NCI-H2227 treated with DMSO at 0.1 percent for 48 hours (cell line): ENCODE measurements around the gene OR13C8.
"Not testable (repeated sequence)": the region's sequence is repeated elsewhere in the genome, so short reads cannot be mapped to it uniquely, and the experiment has no call there.

Experiments used
- DNase-seq: peaks from one replicate; lab custom pipeline; 2025; lab: John Stamatoyannopoulos, UW

The OR13C8 gene, protein sequence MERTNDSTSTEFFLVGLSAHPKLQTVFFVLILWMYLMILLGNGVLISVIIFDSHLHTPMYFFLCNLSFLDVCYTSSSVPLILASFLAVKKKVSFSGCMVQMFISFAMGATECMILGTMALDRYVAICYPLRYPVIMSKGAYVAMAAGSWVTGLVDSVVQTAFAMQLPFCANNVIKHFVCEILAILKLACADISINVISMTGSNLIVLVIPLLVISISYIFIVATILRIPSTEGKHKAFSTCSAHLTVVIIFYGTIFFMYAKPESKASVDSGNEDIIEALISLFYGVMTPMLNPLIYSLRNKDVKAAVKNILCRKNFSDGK

DNA sequence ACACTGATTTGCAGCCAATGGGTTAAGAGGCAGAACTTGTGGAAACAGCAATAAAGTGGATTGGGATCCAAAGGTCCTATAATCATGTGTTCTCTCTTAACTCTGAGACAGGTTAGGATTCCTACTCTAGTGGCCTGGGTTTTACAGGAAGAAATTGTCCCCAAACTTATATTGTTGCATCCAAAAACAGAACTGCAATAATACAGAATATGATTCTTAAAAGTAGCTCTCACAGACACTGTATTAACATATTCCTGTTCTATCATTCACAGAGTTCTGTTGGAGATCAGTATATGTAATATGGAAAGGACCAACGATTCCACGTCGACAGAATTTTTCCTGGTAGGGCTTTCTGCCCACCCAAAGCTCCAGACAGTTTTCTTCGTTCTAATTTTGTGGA is at the start of gene OR13C8:
Gene OR13C8 (plus strand): TSS at position 301 of the 400 bp plus-strand sequence. CDS start 0 bp downstream, at position 301.
- no peak for DNase-seq

DNA sequence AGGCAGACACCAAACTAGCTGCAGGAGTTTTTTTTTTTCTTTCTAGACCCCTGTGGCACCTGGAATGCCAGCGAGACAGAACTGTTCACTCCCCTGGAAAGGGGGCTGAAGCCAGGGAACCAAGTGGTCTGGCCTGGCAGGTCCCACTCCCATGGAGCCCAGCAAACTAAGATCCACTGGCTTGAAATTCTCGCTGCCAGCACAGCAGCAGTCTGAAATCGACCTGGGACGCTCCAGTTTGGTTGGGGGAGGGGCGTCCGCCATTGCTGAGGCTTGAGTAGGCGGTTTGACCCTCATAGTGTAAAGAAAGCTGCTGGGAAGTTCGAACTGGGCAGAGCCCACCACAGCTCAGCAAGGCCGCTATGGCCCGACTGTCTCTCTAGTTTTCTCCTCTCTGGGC is 48.7 kb upstream of the OR13C8 start:
- DNase-seq, result not testable (repeated sequence)

DNA sequence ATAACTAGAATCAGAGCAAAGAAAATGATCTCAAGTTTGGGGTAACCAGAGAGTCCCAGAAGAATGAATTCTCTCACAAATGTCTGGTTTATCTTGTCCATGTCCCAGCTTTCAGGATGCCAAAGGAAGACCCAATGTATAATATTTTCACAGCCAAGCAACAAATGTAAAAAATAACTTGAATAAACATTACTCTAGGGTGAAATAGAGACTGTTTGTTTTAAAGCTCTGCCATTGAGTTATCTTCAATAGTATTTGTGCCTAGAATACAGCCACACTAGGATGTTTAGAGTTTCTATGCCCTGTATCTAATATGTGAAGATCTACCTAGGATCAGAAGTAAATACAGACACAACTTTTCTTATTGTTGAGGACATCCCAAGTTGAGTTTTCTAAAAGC is 41.9 kb upstream of the OR13C8 start, which contains the start of gene OR13C4:
Gene OR13C4 (minus strand): TSS at position 101 of the 400 bp plus-strand sequence. CDS start 0 bp downstream, at position 101.
- no peak for DNase-seq

DNA sequence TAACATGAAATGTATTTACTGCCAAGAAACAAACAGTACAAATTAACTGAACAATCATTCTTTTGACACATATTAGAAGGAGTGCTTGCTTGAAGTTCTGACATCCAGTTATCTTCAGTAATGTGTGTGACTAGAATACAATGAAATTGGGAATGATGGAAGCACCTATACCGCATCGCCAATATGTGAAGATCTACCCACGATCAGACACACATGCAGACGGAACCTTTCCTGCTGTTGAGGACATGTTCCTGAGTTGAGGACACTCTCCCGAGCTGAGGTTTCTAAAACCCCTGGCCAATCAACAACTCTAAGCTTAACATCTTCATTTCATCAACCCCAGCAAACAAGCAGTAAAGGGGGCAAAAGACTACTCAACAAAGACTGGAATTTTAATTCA is 32.2 kb upstream of the OR13C8 start, which contains the start of gene OR13C3:
Gene OR13C3 (minus strand): TSS at position 101 of the 400 bp plus-strand sequence. CDS start 133 bp downstream, outside the sequence.
- no peak for DNase-seq

DNA sequence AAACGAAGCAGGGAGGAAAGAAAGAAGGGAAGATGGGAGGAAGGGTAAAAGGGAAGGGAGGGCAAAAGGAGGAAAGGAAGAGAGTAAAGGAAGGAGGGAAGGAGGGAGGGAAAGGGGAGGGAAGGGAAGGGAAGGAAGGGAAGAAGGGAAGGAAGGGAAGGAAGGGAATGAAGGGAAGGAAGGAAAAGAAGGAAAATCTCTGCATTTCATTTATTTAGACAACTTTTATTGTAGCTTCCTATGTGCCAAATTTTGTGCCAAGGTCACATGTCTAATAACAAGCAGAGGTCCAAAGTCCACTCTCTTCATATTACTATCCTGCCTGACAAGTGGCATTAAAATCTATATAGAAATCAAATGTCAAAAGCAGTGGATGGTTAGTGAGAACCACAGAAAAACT is 29.7 kb upstream of the OR13C8 start:
- no peak for DNase-seq

DNA sequence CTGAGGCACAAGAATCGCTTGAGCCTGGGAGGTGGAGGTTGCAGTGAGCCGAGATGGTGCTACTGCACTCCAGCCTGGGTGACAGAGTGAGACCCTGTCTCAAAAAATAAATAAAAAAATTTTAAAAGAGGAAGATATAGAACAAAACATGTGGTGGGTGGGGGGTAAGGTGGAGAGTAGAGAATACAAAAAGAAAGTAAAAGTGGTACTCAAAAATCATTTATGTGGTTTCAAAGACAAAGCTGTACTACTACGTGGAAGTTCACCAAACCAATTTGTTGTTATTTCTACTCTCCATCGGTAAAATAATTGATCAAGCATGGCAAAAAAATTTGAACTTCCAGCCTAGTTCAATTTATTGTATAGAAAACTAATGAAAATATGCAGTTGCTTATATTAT is 24.3 kb upstream of the OR13C8 start:
- DNase-seq, result no peak

DNA sequence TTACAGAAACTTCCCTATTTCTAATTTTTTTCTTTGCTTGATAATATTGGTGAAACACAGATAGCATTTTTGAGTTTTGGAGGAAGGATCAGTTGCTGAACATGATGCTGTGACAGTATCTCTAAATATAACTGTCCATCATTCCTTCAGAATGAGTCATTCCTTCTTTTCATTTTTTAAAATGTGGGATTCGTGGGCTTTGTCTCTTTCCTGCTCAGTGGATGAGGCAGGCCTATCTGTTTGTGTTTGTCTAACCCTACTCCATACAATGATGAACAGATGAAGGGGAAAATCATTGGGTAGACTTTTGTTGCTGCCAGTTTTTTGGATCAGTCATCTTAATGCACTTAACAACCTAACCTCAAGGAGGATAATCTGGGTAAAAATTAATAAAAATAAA is 15.7 kb upstream of the OR13C8 start:
- DNase-seq, result no peak

DNA sequence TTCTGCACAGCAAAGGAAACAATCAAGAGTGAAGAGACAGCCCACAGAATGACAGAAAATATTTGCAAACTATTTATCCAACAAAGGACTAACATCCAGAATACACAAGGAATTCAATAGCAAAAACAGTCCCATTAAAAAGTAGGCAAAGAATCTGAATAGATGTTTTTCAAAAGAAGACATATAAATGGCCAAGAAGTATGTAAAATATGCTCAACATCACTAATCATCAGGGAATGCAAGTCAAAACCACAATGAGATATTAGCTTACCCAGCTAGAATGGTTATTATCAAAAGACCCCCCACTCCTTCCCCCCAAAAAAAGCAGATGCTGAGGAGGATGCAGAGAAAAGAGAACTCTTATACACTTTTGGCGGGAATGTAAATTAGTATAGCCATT is 13.4 kb upstream of the OR13C8 start:
- DNase-seq, result no peak

DNA sequence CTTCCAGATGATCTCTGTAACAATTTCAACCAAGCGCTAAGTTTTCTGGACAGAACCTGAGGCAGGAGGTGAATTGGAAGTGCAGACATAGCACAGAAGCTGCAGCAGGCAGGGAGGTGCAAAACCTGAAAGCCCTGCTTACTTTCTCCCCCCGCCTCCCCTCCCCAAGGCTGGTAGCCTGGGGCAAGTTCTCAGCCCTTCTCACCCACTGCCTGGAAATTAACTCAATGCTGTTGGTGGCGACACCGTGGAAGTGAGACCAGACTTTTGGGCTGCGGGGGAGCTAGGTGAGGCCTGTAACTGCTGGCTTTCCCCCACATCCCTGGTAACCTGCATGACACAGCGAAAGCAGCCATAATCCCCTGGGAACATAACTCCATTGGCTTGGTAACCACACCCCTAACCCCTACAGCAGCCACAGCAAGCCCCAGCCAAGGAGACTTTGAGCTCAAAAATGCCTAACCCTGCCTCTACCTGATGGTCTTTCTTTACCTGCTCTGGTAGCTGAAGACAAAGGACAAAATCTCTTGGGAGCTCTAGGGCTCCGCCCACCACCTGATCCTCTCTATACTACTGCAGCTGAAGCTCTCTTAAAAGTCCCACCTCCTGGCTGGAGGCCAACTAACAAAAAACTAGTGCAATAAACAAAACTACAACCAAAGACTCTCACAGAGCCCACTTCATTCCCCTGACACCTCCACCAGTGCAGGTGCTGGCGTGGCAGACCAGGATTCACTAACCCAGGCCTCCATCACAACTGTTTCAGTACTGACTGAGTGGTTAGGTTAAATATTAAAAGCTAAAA is 11.9 kb upstream of the OR13C8 start:
- DNase-seq, result no peak

DNA sequence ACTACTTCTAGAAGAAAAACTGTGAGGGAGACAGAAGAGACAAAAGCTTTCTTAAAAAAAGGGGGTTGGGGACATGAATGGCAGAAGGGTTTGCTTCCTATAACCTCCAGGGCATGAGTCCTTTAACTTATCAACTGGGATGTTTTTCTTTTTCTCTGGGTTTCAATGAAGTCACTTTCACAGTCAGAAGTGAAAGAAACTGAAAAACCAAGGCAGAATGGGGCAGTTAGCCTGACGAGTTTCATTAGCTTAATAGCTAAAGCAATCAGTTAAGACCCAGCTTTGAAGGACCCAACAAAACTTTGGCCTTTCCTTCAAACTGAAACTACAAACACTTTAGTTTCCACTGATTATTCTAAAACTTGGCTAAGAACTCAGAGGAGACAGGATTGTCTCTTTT is 4.6 kb upstream of the OR13C8 start:
- DNase-seq, result no peak

DNA sequence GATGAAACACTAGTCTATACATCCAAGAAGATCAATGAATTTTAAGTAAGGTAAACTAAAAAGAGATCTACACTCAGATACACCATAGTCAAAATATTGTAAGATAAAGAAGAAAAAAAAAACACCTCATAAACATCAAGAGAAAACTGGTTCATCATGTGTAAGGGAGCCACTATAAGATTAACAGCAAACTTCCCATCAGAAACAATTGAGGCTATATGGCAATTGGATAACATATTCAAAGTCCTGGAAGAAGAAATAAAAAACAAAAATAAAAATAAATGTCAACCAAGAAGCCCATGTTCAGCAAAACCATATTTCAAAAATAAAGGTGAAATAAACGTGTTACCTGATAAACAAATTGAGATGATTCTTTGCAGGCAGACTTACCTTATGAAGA is 3.6 kb downstream of the OR13C8 start:
- no peak for DNase-seq

DNA sequence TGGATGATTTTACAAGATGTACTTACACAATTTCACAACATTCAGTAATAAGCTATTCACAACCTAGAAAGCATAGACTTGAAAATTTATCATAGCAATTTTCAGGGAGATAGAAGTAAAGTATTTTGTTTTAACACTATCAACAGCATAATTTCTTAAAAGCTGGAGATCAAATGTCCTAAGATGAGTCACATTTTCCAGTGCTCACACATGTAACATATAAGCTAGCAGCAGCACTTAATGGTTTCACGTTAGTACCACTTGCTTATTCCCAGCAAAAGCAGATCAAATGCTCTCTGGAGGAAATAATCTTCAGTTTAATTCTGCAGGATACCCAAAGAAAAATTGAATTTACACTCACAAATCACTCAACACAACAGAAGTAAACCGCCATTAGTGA is 6.5 kb downstream of the OR13C8 start:
- no peak for DNase-seq

DNA sequence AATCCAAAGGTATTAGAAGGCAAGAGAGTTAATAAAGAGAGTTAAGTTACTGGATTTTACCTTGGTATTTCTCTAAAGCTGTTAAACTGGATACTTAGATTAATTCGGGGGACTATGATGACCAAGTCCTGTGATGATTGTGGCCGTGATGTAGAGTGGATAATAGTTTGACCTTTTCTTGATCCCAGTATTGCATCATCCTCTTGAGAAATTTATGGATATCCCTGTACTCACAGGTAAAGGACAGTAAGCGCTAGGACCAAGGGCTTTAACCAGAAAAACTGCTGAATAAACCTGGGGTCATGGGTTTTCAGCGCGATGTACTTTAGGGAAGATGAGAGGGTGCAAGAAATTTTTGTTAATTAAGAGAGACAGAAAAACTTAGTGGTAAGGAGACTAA is 8.3 kb downstream of the OR13C8 start:
- DNase-seq, result no peak

DNA sequence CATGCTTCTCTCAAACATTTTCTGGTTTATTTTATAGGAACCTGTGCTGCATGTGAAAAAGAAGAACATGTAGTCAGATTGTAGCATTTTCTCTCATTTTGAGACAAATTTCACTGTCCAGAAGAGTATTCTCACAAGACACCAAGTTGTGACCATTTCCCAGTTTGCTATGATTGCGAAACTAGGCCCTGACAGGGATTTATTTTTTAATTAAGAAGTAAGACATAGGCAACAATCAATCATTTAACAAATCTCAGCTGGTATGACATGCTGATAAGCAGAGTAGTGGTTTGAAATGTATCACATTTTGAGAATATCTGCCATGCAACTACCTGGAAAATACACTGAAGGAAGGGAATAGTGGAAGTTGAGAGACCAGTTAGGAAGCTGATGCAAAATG is 11.6 kb downstream of the OR13C8 start:
- DNase-seq, result no peak

DNA sequence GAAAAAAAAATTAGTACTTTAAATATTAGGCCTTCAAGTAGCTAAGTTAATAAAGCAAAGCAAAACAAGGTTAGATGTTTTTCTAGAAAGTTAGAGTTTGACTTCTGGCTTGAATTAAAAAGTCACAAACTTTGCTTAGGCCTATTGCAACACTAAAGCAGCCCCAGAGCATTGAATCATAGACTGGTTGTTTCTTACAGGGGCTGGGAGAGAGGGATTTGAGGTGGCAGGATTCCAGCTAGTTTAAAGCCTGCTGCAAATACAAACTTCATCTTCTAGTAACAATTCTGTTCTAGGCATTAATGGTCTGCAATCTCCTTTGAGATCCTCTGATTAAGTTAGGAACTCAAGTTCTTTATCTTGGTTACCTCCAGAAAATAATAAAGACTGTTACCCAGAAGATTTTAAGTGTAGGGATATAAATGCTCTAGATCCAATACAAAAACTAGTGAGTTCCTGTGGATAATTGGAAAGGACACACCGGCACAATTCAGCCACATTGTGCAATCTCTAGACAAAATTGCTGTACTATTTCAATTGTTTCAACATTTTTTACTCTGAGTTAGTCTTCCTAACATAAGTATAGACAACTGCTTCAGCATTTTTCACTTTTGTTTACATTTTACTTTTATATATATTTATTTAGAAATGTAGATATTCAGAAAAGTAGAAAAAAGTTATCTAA is 17.7 kb downstream of the OR13C8 start:
- DNase-seq, result no peak

DNA sequence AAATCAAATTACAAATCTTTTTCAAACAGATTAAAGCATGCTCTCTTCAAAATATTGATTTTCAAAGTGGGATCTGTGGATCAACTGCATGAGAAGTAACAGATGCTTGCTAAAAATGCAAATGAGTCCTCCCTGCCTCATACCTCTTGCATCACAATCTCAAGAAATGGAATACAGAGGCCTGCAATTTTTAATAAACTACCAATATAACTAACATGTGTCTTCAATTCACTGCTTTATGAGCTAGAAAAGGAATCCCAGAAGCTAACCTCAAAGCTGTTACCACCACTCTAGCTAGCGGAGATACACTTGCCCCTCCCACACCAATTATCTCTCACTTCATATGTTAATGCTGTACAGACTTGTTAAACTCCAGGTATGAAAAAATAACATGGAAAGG is 20.7 kb downstream of the OR13C8 start:
- no peak for DNase-seq

DNA sequence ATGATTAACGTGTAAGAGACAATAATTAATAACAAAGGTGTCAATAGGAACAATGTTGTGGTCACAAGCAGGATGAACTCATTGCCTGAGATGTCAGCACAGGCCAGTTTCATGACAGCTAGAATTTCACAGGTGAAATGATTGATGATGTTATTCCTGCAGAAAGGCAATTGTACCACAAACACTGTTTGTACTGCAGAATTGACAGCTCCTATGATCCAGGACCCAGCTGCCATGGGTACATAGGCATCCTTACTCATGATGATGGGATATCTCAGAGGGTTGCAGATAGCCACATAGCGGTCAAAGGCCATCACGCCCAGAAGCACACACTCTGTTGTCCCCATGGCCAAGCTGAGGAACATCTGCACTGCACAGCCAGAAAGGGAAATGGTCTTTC is 29.8 kb downstream of the OR13C8 start:
- not testable (repeated sequence) for DNase-seq

DNA sequence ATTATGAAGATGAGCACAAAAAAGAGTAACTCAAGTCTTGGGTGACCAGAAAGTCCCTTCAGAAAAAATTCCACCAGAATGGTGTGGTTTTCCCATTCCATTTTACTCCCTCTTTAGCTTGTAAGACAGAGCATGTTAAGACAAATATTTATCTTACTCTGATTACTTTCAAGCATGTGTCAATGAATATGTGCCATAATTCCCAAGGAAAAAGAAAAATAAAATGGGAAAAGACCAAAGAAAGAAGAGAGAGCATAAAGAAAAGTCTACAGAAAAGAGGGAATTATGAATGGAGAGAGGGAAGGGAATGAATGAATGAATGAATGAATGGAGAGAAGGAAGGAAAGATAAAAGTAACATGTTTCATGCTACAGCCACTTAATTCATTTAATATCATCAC is 30.3 kb downstream of the OR13C8 start, which contains the start of gene OR13C5:
Gene OR13C5 (minus strand): TSS at position 101 of the 400 bp plus-strand sequence. CDS start 0 bp downstream, at position 101.
- not testable (repeated sequence) for DNase-seq

DNA sequence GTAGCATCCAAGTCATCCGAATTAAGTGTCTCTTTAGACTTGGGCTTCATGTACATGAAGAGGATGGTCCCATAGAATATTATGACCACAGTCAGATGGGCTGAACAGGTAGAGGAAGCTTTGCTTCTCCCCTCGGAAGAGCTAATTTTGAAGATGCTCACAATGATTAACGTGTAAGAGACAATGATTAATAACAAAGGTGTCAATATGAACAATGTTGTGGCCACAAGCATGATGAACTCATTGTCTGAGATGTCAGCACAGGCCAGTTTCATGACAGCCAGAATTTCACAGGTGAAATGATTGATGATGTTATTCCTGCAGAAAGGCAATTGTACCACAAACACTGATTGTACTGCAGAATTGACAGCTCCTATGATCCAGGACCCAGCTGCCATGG is 35.8 kb downstream of the OR13C8 start:
- no peak for DNase-seq

DNA sequence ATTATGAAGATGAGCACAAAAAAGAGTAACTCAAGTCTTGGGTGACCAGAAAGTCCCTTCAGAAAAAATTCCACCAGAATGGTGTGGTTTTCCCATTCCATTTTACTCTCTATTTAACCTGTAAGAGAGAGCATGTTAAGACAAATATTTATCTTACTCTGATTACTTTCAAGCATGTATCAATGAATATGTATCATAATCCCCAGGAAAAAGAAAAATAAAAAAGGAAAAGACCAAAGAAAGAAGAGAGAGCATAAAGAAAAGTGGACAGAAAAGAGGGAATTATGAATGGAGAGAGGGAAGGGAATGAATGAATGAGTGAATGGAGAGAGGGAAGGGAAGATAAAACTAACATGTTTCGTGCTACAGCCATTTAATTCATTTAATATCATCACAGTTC is 36.6 kb downstream of the OR13C8 start, which contains the start of gene OR13C2:
Gene OR13C2 (minus strand): TSS at position 101 of the 400 bp plus-strand sequence. CDS start 0 bp downstream, at position 101.
- DNase-seq, result not testable (repeated sequence)

DNA sequence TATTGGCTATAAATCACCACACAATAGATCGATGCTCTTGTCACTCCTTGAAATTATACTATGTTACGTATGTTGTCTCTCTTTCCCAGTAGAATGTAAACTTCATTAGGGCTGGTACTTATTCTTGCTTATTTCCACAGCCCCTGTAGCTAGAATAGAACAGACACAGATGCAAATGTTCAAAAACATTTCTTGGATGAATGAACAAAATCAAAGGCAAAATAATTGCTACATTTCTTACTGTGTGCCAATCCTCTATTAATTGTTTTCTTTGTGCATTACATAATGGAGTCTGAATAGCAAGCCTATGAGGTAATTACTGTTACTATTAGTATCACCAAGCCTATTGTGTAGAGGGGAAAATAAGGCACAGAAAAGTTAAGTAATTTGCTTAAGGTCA is 37.2 kb downstream of the OR13C8 start:
- DNase-seq, result no peak

DNA sequence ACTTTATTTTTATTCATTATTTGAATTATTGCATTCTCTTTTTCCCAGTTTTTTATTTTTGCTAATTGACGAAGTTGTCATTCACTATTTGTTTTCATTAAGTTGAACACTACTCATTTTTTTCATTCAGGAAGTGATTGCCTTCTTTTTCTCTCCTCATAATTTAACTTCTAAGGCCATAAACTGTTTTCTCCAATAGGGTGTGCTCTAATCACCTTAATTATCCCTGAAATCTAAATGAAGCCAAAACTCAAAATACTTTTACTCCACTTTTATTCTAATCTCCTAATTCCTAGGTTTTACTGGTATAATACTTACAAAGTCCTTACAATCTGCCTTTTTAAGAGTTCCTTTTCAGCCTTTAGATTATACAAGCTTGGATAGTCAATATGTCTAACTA is 39.4 kb downstream of the OR13C8 start:
- DNase-seq, result no peak
